ENCODE measurements around the gene CRY2. TPM values are rescaled to one million over a fixed set of nuclear protein-coding genes. Genes with fewer than 3 reads are reported as not detected.

Gene CRY2
- total and polyA plus RNA-seq, 2 of the 8 experiments (the other 6 are each of a cell fraction or from before 2014, with no cell fraction given): 8.0 to 9.4 TPM

DNA sequence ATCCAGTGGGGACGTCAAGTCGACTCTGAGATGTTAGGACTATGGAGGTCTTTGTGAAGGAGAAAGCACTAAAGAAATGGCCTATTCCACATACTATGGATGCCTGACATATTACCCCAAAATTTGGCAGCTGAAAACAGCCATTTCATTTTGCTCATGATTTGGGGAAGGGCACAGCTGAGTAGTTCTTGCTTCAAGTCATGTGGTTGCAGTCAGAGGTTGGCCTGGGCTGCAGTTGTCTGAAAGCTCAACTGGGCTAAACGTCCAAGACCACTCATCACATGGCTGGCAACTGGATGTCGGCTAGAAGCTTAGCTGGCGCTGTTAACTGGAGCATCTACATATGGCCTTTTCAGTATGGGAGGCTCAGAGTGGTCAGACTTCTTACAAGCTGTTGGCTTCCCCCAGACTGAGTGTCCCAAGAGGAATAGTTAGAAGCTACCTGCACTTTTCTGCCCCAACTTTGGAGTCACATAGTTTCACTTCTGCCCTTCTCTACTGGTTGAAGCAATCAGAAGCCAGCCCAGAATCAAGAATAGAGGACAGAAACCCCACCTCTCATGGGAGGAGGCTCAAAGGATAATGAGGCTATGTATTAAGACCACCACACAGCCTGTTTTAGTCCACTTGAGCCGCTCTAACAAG, 28.2 kb upstream of the CRY2 start (continued):
- TF ChIP-seq BRCA1 (IDR thresholded peaks at IDR 0.05; ENCODE audit: low read depth, low read length) (no peak), CTBP2 (IDR thresholded peaks at IDR 0.05; ENCODE audit: borderline replicate concordance, insufficient read depth, insufficient read length, low read length) (no peak), JUN (IDR thresholded peaks at IDR 0.05; ENCODE audit: low read depth, low read length) (no peak), FOSL1 (IDR thresholded peaks at IDR 0.05; ENCODE audit: insufficient read depth, low read depth, low read length) (no peak)

All from H1 (cell line).